LNCaP clone FGC (cell line): ENCODE measurements around the gene RNASE8.

ENCODE experiments used
- DNase-seq: peaks from one replicate; pipeline ENCODE4 v3.0.0-alpha.2; 2011; ENCODE audit warnings: low read depth
- H3K4me3 ChIP-seq: 2 replicates; pipeline ENCODE4 v1.5.1; 2011; ENCODE audit warnings: mild to moderate bottlenecking, low read depth, low read length, control low read depth
- TF ChIP-seq, protein P1 (sequence below): IDR thresholded peaks from 2 replicates; pipeline ENCODE4 v1.5.1; 2012; ENCODE audit warnings: mild to moderate bottlenecking; ENCODE audit not compliant: control insufficient read depth, insufficient read depth; ENCODE audit errors: extremely low read depth

Gene RNASE8

GRCh38 chr14:21053184-21054122 lies 4.2 kb upstream of the RNASE8 start:
- TF ChIP-seq, protein P1, sequence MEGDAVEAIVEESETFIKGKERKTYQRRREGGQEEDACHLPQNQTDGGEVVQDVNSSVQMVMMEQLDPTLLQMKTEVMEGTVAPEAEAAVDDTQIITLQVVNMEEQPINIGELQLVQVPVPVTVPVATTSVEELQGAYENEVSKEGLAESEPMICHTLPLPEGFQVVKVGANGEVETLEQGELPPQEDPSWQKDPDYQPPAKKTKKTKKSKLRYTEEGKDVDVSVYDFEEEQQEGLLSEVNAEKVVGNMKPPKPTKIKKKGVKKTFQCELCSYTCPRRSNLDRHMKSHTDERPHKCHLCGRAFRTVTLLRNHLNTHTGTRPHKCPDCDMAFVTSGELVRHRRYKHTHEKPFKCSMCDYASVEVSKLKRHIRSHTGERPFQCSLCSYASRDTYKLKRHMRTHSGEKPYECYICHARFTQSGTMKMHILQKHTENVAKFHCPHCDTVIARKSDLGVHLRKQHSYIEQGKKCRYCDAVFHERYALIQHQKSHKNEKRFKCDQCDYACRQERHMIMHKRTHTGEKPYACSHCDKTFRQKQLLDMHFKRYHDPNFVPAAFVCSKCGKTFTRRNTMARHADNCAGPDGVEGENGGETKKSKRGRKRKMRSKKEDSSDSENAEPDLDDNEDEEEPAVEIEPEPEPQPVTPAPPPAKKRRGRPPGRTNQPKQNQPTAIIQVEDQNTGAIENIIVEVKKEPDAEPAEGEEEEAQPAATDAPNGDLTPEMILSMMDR: no peak
- DNase-seq: no peak
- no peak overlapping the region for H3K4me3 ChIP-seq

DNA sequence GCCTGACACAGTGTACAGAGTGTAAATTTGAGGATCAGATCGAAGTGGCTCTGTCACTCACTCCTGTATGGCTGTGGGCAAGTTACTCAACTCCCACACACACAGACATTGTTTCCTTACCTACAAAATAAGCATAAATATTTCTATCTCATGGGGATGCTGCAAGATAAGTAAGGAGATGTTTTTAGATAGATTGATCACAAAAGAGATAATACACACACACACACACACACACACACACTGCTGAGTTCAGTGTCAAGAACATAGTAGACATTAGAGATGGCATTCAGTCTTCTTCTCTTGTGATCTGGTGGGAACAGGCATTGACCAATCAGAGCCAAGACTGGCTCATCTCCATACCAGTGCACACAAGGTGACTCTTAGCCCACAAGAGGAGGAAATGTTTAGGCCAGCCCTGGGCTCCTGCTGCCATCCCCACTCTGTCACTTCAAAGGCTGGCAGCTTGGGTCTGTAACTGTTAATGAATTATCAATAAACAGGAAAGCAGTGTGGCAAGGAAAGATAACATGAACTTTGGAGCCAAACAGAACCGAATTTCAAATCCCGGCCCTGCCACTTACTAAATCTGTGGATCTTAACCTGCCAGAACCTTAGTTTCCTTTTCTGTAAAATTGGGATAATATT lies 3.4 kb upstream of the RNASE8 start:
- DNase-seq: no peak
- H3K4me3 ChIP-seq: no peak overlapping the region

DNA sequence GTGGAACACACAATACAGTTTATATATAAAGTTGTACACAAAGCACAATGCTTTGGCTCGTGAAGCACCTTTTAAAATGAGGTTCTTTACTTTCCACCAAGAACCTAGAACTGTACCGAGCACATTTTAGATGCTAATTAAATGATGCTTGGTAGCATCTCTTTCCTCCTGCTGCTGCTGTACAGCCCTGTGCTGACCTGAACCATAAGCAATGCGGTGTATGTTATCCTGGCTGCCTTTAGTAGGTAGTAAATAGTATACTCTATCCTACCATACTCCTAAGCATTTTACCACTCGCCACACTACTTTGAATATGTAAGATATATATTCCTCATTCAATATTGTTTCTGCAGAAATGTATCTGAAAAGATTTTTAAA lies 2.9 kb upstream of the RNASE8 start:
- TF ChIP-seq, protein P1: no peak
- H3K4me3 ChIP-seq: no peak overlapping the region
- DNase-seq: no peak

More for the DNA sequence above, 3.4 kb upstream of the RNASE8 start:
- TF ChIP-seq, protein P1: no peak

GRCh38 chr14:21055432-21056117 lies 2.0 kb upstream of the RNASE8 start:
- DNase-seq: no peak
- TF ChIP-seq, protein P1: no peak
- no peak overlapping the region for H3K4me3 ChIP-seq

GRCh38 chr14:21056520-21057163 lies 980 bp upstream of the RNASE8 start:
- no peak for DNase-seq
- H3K4me3 ChIP-seq: no peak overlapping the region

DNA sequence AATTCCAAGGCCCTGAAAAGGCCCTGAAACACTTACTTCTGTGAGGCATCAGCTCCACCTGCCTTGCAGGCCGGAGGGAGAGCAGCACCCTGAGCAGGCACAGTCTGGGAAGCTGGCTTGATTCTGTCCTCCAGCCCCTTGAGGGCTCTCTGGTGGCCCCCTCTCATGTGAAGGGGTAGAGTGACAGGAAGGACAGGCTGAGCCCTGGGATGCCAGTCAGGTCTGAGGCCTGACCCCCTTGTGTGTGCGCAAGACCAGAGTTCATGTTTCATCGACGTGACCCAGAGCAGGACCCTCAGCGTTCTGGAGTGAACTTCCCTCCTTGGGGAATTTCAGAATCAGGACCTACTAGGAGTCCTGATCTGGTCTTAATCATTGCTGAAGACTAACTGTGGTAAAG lies 1.3 kb downstream of the RNASE8 start:
- H3K4me3 ChIP-seq: no peak overlapping the region
- no peak for DNase-seq
- TF ChIP-seq, protein P1: no peak

More at GRCh38 chr14:21056520-21057163, 980 bp upstream of the RNASE8 start:
- TF ChIP-seq, protein P1: no peak
